H1 (cell line): ENCODE measurements around the gene YAP1. TPM values are rescaled to one million over a fixed set of nuclear protein-coding genes. Genes with fewer than 3 reads are reported as not detected.

Experiments
- CTCF ChIA-PET: fragments of 300-600 bp; sonication (Branson Sonifier 250); formaldehyde crosslinking; loops from one replicate; lab custom pipeline; 2021; ENCODE audit not compliant: partially characterized antibody; lab: Charles Lee
- POLR2A ChIA-PET: fragments of 300-600 bp; sonication (Branson Sonifier 250); formaldehyde crosslinking; loops from one replicate; lab custom pipeline; 2021; ENCODE audit warnings: inconsistent platforms; ENCODE audit not compliant: partially characterized antibody; lab: Charles Lee
- DNase-seq, 2 experiments: peaks; one replicate each; pipeline versions ENCODE4 v3.0.0 to v3.0.0-alpha.2; 2010 to 2022; ENCODE audit warnings: low spot score in 2 of 2, low read depth in 1 of 2, mixed read lengths in 1 of 2
- FAIRE-seq: peaks from 2 replicates; lab custom pipeline; 2011; peaks lifted over from hg19 to GRCh38; lab: Jason Lieb, UNC
- H2AFZ ChIP-seq: 2 replicates; pipeline ENCODE4 v1.8.1; 2012; ENCODE audit warnings: low read length, inconsistent platforms
- H2AK5ac ChIP-seq: 2 replicates; pipeline ENCODE4 v1.6.1; 2013; ENCODE audit warnings: low read depth, low read length
- H2BK120ac ChIP-seq: replicated peaks from 2 replicates; pipeline ENCODE3; 2013; ENCODE audit warnings: low read depth, low read length, inconsistent platforms
- H2BK12ac ChIP-seq: 2 replicates; pipeline ENCODE4 v1.6.1; 2013; ENCODE audit warnings: low read depth, low read length
- H2BK15ac ChIP-seq: 2 replicates; pipeline ENCODE4 v1.6.1; 2013; ENCODE audit warnings: low read length
- H2BK20ac ChIP-seq: 2 replicates; pipeline ENCODE4 v1.6.1; 2013; ENCODE audit warnings: low read length
- H2BK5ac ChIP-seq: 2 replicates; pipeline ENCODE4 v1.6.1; 2013; ENCODE audit warnings: low read depth, low read length
- H3K14ac ChIP-seq: 2 replicates; pipeline ENCODE4 v1.6.1; 2013; ENCODE audit warnings: inconsistent platforms; ENCODE audit not compliant: insufficient read length
- H3K18ac ChIP-seq: 2 replicates; pipeline ENCODE4 v1.6.1; 2013; ENCODE audit warnings: low read length; ENCODE audit errors: extremely low read depth
- H3K23ac ChIP-seq: 2 replicates; pipeline ENCODE4 v1.6.1; 2013; ENCODE audit warnings: inconsistent platforms; ENCODE audit not compliant: insufficient read length
- H3K23me2 ChIP-seq: 2 replicates; pipeline ENCODE4 v1.6.1; 2013; ENCODE audit warnings: low read depth, low read length
- H3K27ac ChIP-seq: 2 replicates; pipeline ENCODE4 v1.6.1; 2011; ENCODE audit warnings: low read depth, low read length, inconsistent platforms
- H3K27me3 ChIP-seq, 4 experiments: replicated peaks in 1 of 4; 1 replicate in 1 of 4; 2 replicates in 3 of 4; pipeline versions ENCODE4 v1.6.1 to v1.8.1; 2011 to 2013; ENCODE audit warnings: low read length in 3 of 4, mild to moderate bottlenecking in 3 of 4, inconsistent platforms in 2 of 4, mixed read lengths in 2 of 4, moderate library complexity in 1 of 4; ENCODE audit not compliant: control insufficient read depth in 3 of 4, insufficient read depth in 3 of 4; ENCODE audit errors: extremely low read depth in 1 of 4
- H3K36me3 ChIP-seq, 4 experiments: 2 replicates each; pipeline versions ENCODE4 v1.6.1 to v1.8.1; 2011 to 2013; ENCODE audit warnings: mild to moderate bottlenecking in 4 of 4, low read length in 3 of 4, moderate library complexity in 2 of 4, control low read depth in 1 of 4, inconsistent platforms in 1 of 4; ENCODE audit not compliant: insufficient read depth in 4 of 4, control insufficient read depth in 2 of 4
- H3K4ac ChIP-seq: replicated peaks from 2 replicates; pipeline ENCODE3; 2013; ENCODE audit warnings: low read length, low read depth, mixed read lengths, inconsistent platforms; ENCODE audit not compliant: insufficient read length
- H3K4me1 ChIP-seq, 4 experiments: replicated peaks in 1 of 4; 1 replicate in 1 of 4; 2 replicates in 3 of 4; pipeline versions ENCODE4 v1.6.1 to v1.8.1; 2011 to 2013; ENCODE audit warnings: low read length in 3 of 4, inconsistent platforms in 2 of 4, mixed read lengths in 1 of 4; ENCODE audit not compliant: insufficient read depth in 4 of 4, control insufficient read depth in 3 of 4
- H3K4me2 ChIP-seq, 2 experiments: 2 replicates each; pipeline versions ENCODE4 v1.6.1 to v1.8.1; 2011 to 2013; ENCODE audit warnings: low read depth in 2 of 2, low read length in 2 of 2, control low read depth in 1 of 2, inconsistent platforms in 1 of 2, mild to moderate bottlenecking in 1 of 2; ENCODE audit not compliant: insufficient read depth in 1 of 2
- H3K4me3 ChIP-seq, 4 experiments: fragments of 200-600, 300-600 bp in 1 of 4; sonication (generic), shearing (Covaris generic), sonication (Bioruptor Twin) in 1 of 4; 2 replicates each; pipeline versions ENCODE4 v1.5.1 to v1.8.1; 2011 to 2016; ENCODE audit warnings: low read length in 4 of 4, low read depth in 3 of 4, control low read depth in 2 of 4, inconsistent platforms in 2 of 4, mild to moderate bottlenecking in 2 of 4, mixed read lengths in 1 of 4, moderate library complexity in 1 of 4; ENCODE audit not compliant: insufficient read depth in 2 of 4; ENCODE audit errors: extremely low read depth in 1 of 4
- H3K56ac ChIP-seq: replicated peaks from 2 replicates; pipeline ENCODE3; 2013; ENCODE audit warnings: low read depth, mild to moderate bottlenecking, mixed read lengths, low read length, inconsistent platforms; ENCODE audit not compliant: insufficient read length
- H3K79me1 ChIP-seq: 2 replicates; pipeline ENCODE4 v1.6.1; 2013; ENCODE audit warnings: low read depth, low read length, control low read depth
- H3K79me2 ChIP-seq, 2 experiments: 2 replicates each; pipeline versions ENCODE4 v1.6.1 to v1.8.1; 2012 to 2013; ENCODE audit warnings: low read length in 2 of 2, mild to moderate bottlenecking in 2 of 2, inconsistent platforms in 1 of 2; ENCODE audit not compliant: insufficient read depth in 2 of 2, control insufficient read depth in 1 of 2
- H3K9ac ChIP-seq, 4 experiments: replicated peaks in 1 of 4; 1 replicate in 1 of 4; 2 replicates in 3 of 4; pipeline versions ENCODE4 v1.6.1 to v1.8.1; 2011 to 2013; ENCODE audit warnings: low read depth in 3 of 4, low read length in 3 of 4, control low read depth in 2 of 4, mild to moderate bottlenecking in 2 of 4, moderate library complexity in 2 of 4, inconsistent platforms in 1 of 4; ENCODE audit errors: extremely low read depth in 1 of 4
- H3K9me3 ChIP-seq, 2 experiments: 2 replicates each; pipeline versions ENCODE4 v1.6.1 to v1.8.1; 2012 to 2013; ENCODE audit warnings: mild to moderate bottlenecking in 2 of 2, moderate library complexity in 2 of 2, control low read depth in 1 of 2, inconsistent platforms in 1 of 2, low read depth in 1 of 2, low read length in 1 of 2, mixed read lengths in 1 of 2; ENCODE audit not compliant: insufficient read depth in 2 of 2
- H4K20me1 ChIP-seq, 2 experiments: replicated peaks in 1 of 2; 2 replicates each; pipeline versions ENCODE3 to v1.8.1; 2011 to 2013; ENCODE audit warnings: inconsistent platforms in 2 of 2, low read length in 2 of 2, mild to moderate bottlenecking in 1 of 2; ENCODE audit not compliant: insufficient read depth in 2 of 2, control insufficient read depth in 1 of 2
- H4K5ac ChIP-seq: 2 replicates; pipeline ENCODE4 v1.6.1; 2013; ENCODE audit warnings: low read length, low read depth, mixed read lengths, inconsistent platforms; ENCODE audit not compliant: insufficient read length
- H4K8ac ChIP-seq: 2 replicates; pipeline ENCODE4 v1.8.0; 2013; ENCODE audit warnings: mild to moderate bottlenecking, moderate library complexity, low read length, inconsistent platforms; ENCODE audit not compliant: insufficient read depth; ENCODE audit errors: extremely low read depth
- H4K91ac ChIP-seq: replicated peaks from 2 replicates; pipeline ENCODE3; 2013; ENCODE audit warnings: low read length, mixed read lengths, inconsistent platforms; ENCODE audit not compliant: insufficient read length
- SIX5 ChIP-seq: IDR thresholded peaks from 2 replicates; pipeline ENCODE4 v1.6.1; 2011; ENCODE audit warnings: mild to moderate bottlenecking, low read depth, low read length
- TEAD4 ChIP-seq: IDR thresholded peaks from 2 replicates; pipeline ENCODE4 v1.6.1; 2012; ENCODE audit warnings: low read depth, low read length, inconsistent platforms, mixed read lengths
- YY1 ChIP-seq: IDR thresholded peaks from 2 replicates; pipeline ENCODE4 v1.6.1; 2011; ENCODE audit warnings: low read depth, mild to moderate bottlenecking, low read length
- WGBS, 2 experiments: shearing (Covaris generic) in 1 of 2; methylation state at CpG; one replicate each; pipeline versions ENCODE4 v1.1.6 to v1.1.7; 2013 to 2015; ENCODE audit warnings: low lambda C conversion rate in 2 of 2, mixed read lengths in 2 of 2, inconsistent platforms in 1 of 2, low coverage in 1 of 2, missing lambda C conversion rate in 1 of 2; ENCODE audit not compliant: insufficient replicate concordance in 2 of 2, insufficient coverage in 1 of 2, insufficient read length in 1 of 2; ENCODE audit errors: extremely low coverage in 1 of 2, missing lambda C conversion rate in 1 of 2; 5-methylcytosine and 5-hydroxymethylcytosine counted together
- polyA plus RNA-seq, 7 experiments: library from polyadenylated mRNA; depleted of rRNA in 3 of 7; stranded (reverse) in 5 of 7; unstranded in 2 of 7; fragments of >200 nt in 5 of 7; fragments of 200-250 nt in 2 of 7; gene quantifications; 1 replicate in 5 of 7; 2 replicates in 1 of 7; 4 replicates in 1 of 7; pipeline versions ENCODE4 v1.2.1 to v1.2.3, GENCODE V29; 2011 to 2013; ENCODE audit warnings: missing spikeins in 2 of 7, mixed read lengths in 2 of 7
- total RNA-seq: library from RNA; stranded (reverse); fragmentation: NEBNext Ultra II Directional; extraction: Animal tissue kit (Norgen Biotek cat#: 25700); gene quantifications from 2 replicates; pipeline ENCODE4 v1.2.1, GENCODE V29; 2021

YAP1 gene
- total and polyA plus RNA-seq, 2 of the 8 experiments (the other 6 are each of a cell fraction or from before 2014, with no cell fraction given), result 62.0 to 108 TPM

GRCh38 chr11:102269927-102270326 lies 159.7 kb downstream of the YAP1 start:
- H3K4me1 ChIP-seq, result peaks cover 3 to 18% (median 8%) of the 10 kb centered on the region in 4 experiments; a peak in 6 of 7 replicates
- no peak overlapping the region for H2BK20ac ChIP-seq
- H4K91ac ChIP-seq, result no peak overlapping the region
- no peak overlapping the region for H4K8ac ChIP-seq
- no peak overlapping the region for H3K4me3 ChIP-seq
- POLR2A ChIA-PET, result interaction anchor here (2.2 kb wide), 1 partner anchor 10 kb away, joined by 9 read pairs; no protein-coding TSS in a partner anchor
- no peaks in the 10 kb centered on the region for H3K36me3 ChIP-seq
- no peak overlapping the region for H2AK5ac ChIP-seq
- no peak overlapping the region for H4K5ac ChIP-seq
- H2AFZ ChIP-seq, result 0 out of 2 replicates have a peak overlapping the region, but pooled peaks have one; percentile 0
- 95% methylated on average over 2 of the region's 2 CpGs; no CpG with 5 or more reads in 1 of the 2 experiments for WGBS, 2 experiments
- DNase-seq (no peak), FAIRE-seq (no peak)
- no peaks in the 10 kb centered on the region; a peak in 1 of 7 replicates for H3K27me3 ChIP-seq
- no peaks in the 10 kb centered on the region for H4K20me1 ChIP-seq
- H3K23me2 ChIP-seq, result peaks cover 9% of the 10 kb centered on the region; the same call in 1 of the 2 replicates
- no peak overlapping the region for H2BK12ac ChIP-seq
- no peak overlapping the region for H3K56ac ChIP-seq
- H2BK15ac ChIP-seq, result no peak overlapping the region
- H3K9ac ChIP-seq, result no peak overlapping the region
- H3K4ac ChIP-seq, result no peak overlapping the region
- no peaks in the 10 kb centered on the region for H3K9me3 ChIP-seq
- no peak overlapping the region for H3K18ac ChIP-seq
- CTCF ChIA-PET, result interaction anchor here (0.6 to 2.9 kb wide), 21 partner anchors 10 to 841 kb away, joined by 3 to 36 read pairs (median 7); no protein-coding TSS in a partner anchor
- H2BK5ac ChIP-seq, result no peak overlapping the region
- H3K14ac ChIP-seq, result no peak overlapping the region
- no peak overlapping the region for H3K27ac ChIP-seq
- H3K23ac ChIP-seq, result no peak overlapping the region
- no peaks in the 10 kb centered on the region for H3K79me2 ChIP-seq
- H2BK120ac ChIP-seq, result no peak overlapping the region
- no peaks in the 10 kb centered on the region for H3K79me1 ChIP-seq
- no peak for TF ChIP-seq TEAD4
- no peak for TF ChIP-seq YY1
- TF ChIP-seq SIX5, result no peak
- H3K4me2 ChIP-seq, result no peak overlapping the region; a peak in 1 of 4 replicates
